Measurements from ENCODE around the gene RNF212B. TPM values are rescaled to one million over a fixed set of nuclear protein-coding genes. Genes with fewer than 3 reads are reported as not detected.

Gene RNF212B
- total and polyA plus RNA-seq, 2 of the 13 experiments (the other 11 are each of a cell fraction or from before 2014, with no cell fraction given): 0.05 TPM; not detected in 1

GRCh38 chr14:23301969-23302289 is 64.2 kb downstream of the RNF212B start (continued):
- TF ChIP-seq ZBTB10 (CRISPR knock-in tag; IDR thresholded peaks at IDR 0.05; ENCODE audit: borderline replicate concordance) (peak; percentile 93; the same call in 1 of the 2 replicates), ZNF136 (CRISPR knock-in tag; IDR thresholded peaks at IDR 0.05; ENCODE audit: low read depth) (peak; percentile 98; the same call in 1 of the 2 replicates), ZNF577 (CRISPR knock-in tag; IDR thresholded peaks at IDR 0.05; ENCODE audit: borderline replicate concordance, low read depth) (peak; percentile 96), ZNF337 (CRISPR knock-in tag; IDR thresholded peaks at IDR 0.05; ENCODE audit: borderline replicate concordance, low read depth) (no peak), MAFG (CRISPR knock-in tag; IDR thresholded peaks at IDR 0.05) (no peak), TFDP1 (CRISPR knock-in tag; IDR thresholded peaks at IDR 0.05; ENCODE audit: borderline replicate concordance) (0 out of 2 replicates have a peak, but pooled peaks have one; percentile 87), ZNF713 (CRISPR knock-in tag; IDR thresholded peaks at IDR 0.05) (peak; percentile 100; the same call in 1 of the 2 replicates), BCL6 (CRISPR knock-in tag; IDR thresholded peaks at IDR 0.05) (peak; percentile 76), NR0B2 (CRISPR knock-in tag; IDR thresholded peaks at IDR 0.05) (peak; percentile 94), ZNF746 (CRISPR knock-in tag; IDR thresholded peaks at IDR 0.05) (no peak), ADNP (CRISPR knock-in tag; IDR thresholded peaks at IDR 0.05) (peak; percentile 65; the same call in 1 of the 2 replicates), SKI (IDR thresholded peaks at IDR 0.05; ENCODE audit: partially characterized antibody) (no peak), HHEX (CRISPR knock-in tag; IDR thresholded peaks at IDR 0.05) (no peak), BRCA1 (CRISPR knock-in tag; IDR thresholded peaks at IDR 0.05) (no peak; the same call in 1 of the 2 replicates), IRF2 (CRISPR knock-in tag; IDR thresholded peaks at IDR 0.05) (peak; percentile 70; the same call in 1 of the 2 replicates), ZNF512B (CRISPR knock-in tag; IDR thresholded peaks at IDR 0.05; ENCODE audit: borderline replicate concordance) (no peak; the same call in 1 of the 2 replicates), ZNF234 (CRISPR knock-in tag; conservative IDR thresholded peaks at IDR 0.05) (no peak), USF2 (IDR thresholded peaks at IDR 0.05; ENCODE audit: low read depth, low read length) (no peak), USF2 (CRISPR knock-in tag; IDR thresholded peaks at IDR 0.05; ENCODE audit: borderline replicate concordance) (no peak; the same call in 1 of the 2 replicates), KDM3A (CRISPR knock-in tag; IDR thresholded peaks at IDR 0.05; ENCODE audit: low read depth) (peak; percentile 88; the same call in 1 of the 2 replicates)

Data from HepG2 (cell line).